Liver (tissue), 3 donors: ENCODE results near the gene CELSR1.

ENCODE experiments used
- MAX ChIP-seq: IDR thresholded peaks from 2 replicates; pipeline ENCODE4 v1.6.1; 2016; ENCODE audit warnings: antibody characterized with exemption
- RAD21 ChIP-seq, 2 donors: IDR thresholded peaks; 2 replicates each; pipeline ENCODE4 v1.6.1; 2016; ENCODE audit warnings: antibody characterized with exemption in 2 of 2, mild to moderate bottlenecking in 2 of 2
- TAF1 ChIP-seq: conservative IDR thresholded peaks from 2 replicates; pipeline ENCODE4 v1.6.1; 2016; ENCODE audit warnings: antibody characterized with exemption, mild to moderate bottlenecking
- TF ChIP-seq, protein P1 (sequence below): fragments of 150-350 bp; IDR thresholded peaks from 2 replicates; pipeline ENCODE4 v1.5.1; 2017; ENCODE audit warnings: improper control_type of control experiment, low read depth, low read length; ENCODE audit not compliant: missing input control
- donor health status: healthy.
- donor health status: healthy.

- TF ChIP-seq, protein P1, sequence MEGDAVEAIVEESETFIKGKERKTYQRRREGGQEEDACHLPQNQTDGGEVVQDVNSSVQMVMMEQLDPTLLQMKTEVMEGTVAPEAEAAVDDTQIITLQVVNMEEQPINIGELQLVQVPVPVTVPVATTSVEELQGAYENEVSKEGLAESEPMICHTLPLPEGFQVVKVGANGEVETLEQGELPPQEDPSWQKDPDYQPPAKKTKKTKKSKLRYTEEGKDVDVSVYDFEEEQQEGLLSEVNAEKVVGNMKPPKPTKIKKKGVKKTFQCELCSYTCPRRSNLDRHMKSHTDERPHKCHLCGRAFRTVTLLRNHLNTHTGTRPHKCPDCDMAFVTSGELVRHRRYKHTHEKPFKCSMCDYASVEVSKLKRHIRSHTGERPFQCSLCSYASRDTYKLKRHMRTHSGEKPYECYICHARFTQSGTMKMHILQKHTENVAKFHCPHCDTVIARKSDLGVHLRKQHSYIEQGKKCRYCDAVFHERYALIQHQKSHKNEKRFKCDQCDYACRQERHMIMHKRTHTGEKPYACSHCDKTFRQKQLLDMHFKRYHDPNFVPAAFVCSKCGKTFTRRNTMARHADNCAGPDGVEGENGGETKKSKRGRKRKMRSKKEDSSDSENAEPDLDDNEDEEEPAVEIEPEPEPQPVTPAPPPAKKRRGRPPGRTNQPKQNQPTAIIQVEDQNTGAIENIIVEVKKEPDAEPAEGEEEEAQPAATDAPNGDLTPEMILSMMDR, result no peak
- TF ChIP-seq RAD21 (IDR thresholded peaks at IDR 0.05) (no peak), MAX (no peak), TAF1 (no peak)
These were observed 148.8 kb downstream of the CELSR1 start for GRCh38 chr22:46388647-46389046.
